Hepatocyte (in vitro differentiated cells): ENCODE measurements around the gene C2CD4D. TPM values are rescaled to one million over a fixed set of nuclear protein-coding genes. Genes with fewer than 3 reads are reported as not detected.

Source experiments
- DNase-seq: peaks from one replicate; pipeline ENCODE4 v3.0.0-alpha.2; 2016; ENCODE audit warnings: low spot score
- H2AFZ ChIP-seq: fragments of 200-600 bp; sonication (generic); 2 replicates; pipeline ENCODE4 v1.6.0; 2016; ENCODE audit warnings: antibody characterized with exemption, mild to moderate bottlenecking
- H3K27ac ChIP-seq: fragments of 200-600 bp; sonication (generic); 2 replicates; pipeline ENCODE4 v1.5.1; 2016; ENCODE audit warnings: mild to moderate bottlenecking
- H3K27me3 ChIP-seq: fragments of 200-600 bp; sonication (generic); 2 replicates; pipeline ENCODE4 v1.6.1; 2016
- H3K36me3 ChIP-seq: fragments of 200-600 bp; sonication (generic); replicated peaks from 2 replicates; pipeline ENCODE4 v1.5.1; 2016; ENCODE audit warnings: low read depth; ENCODE audit not compliant: insufficient read depth
- H3K4me1 ChIP-seq: fragments of 200-600 bp; sonication (generic); 2 replicates; pipeline ENCODE4 v1.5.1; 2016; ENCODE audit warnings: mild to moderate bottlenecking, moderate library complexity; ENCODE audit not compliant: insufficient read depth
- H3K4me2 ChIP-seq: fragments of 200-600 bp; sonication (generic); 2 replicates; pipeline ENCODE4 v1.6.0; 2016
- H3K4me3 ChIP-seq: fragments of 200-600 bp; sonication (generic); 2 replicates; pipeline ENCODE4 v1.5.1; 2016; ENCODE audit warnings: mild to moderate bottlenecking
- H3K79me2 ChIP-seq: fragments of 200-600 bp; sonication (generic); 2 replicates; pipeline ENCODE4 v1.6.0; 2017; ENCODE audit warnings: mild to moderate bottlenecking
- H3K9me2 ChIP-seq: fragments of 200-600 bp; sonication (generic); replicated peaks from 2 replicates; pipeline ENCODE4 v1.6.0; 2017; ENCODE audit warnings: mild to moderate bottlenecking; ENCODE audit not compliant: insufficient read depth
- H3K9me3 ChIP-seq: fragments of 200-600 bp; sonication (generic); 2 replicates; pipeline ENCODE4 v1.5.1; 2016; ENCODE audit warnings: low read depth, mild to moderate bottlenecking
- H4K20me1 ChIP-seq: fragments of 200-600 bp; sonication (generic); 2 replicates; pipeline ENCODE4 v1.6.0; 2016; ENCODE audit warnings: mild to moderate bottlenecking; ENCODE audit not compliant: insufficient read depth, poor library complexity, severe bottlenecking
- EZH2 ChIP-seq: fragments of 200-600 bp; sonication (generic); IDR thresholded peaks from 2 replicates; pipeline ENCODE4 v1.6.1; 2016; ENCODE audit warnings: antibody characterized with exemption, mild to moderate bottlenecking, borderline replicate concordance
- EZH2phosphoT487 ChIP-seq: fragments of 200-600 bp; sonication (generic); IDR thresholded peaks from one replicate; pipeline ENCODE4 v1.6.1; 2018; ENCODE audit warnings: antibody characterized with exemption, mild to moderate bottlenecking, low read depth, moderate library complexity; ENCODE audit not compliant: unreplicated experiment, severe bottlenecking
- WGBS: methylation state at CpG from one replicate; pipeline ENCODE4 v1.1.6; 2016; ENCODE audit warnings: low lambda C conversion rate; ENCODE audit errors: missing lambda C conversion rate; 5-methylcytosine and 5-hydroxymethylcytosine counted together
- polyA plus RNA-seq: library from polyadenylated mRNA; unstranded; fragments of >200 nt; fragmentation: Nextera tagmentation; extraction: Ambion mirVana; gene quantifications from 2 replicates; pipeline ENCODE4 v1.2.1, GENCODE V29; 2016
- total RNA-seq: library from RNA; depleted of rRNA; stranded (reverse); fragments of >200 nt; gene quantifications from 2 replicates; pipeline ENCODE4 v1.2.3, GENCODE V29; 2014
- TF ChIP-seq, protein P1 (sequence below): fragments of 200-600 bp; sonication (generic); IDR thresholded peaks from 2 replicates; pipeline ENCODE4 v1.5.1; 2016; ENCODE audit warnings: antibody characterized with exemption, mild to moderate bottlenecking; ENCODE audit not compliant: poor library complexity

Gene C2CD4D
- total and polyA plus RNA-seq, 2 experiments from 2014 or later, result 1.1 TPM; not detected in 1

DNA sequence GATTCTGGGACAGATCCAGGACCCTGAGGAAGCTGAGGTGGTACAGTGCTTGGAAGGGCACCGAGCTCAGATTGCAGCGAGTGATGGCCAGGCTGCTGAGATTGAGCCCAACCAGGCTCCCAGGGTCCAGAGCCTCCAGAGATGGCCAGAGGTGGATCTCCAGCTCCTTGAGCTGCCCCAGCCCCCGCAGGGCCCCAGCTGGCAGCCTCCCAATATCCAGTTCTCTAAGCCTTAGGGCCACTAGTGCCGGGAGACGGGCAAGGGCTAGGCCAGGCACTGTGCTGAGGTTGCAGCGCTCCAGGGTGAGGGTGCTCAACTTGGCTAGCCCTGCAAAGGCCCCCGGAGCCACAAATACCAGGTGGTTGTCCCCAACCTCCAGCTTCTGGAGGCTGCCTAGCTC lies 37.8 kb downstream of the C2CD4D start:
- TF ChIP-seq EZH2phosphoT487, result no peak
- TF ChIP-seq, protein P1, sequence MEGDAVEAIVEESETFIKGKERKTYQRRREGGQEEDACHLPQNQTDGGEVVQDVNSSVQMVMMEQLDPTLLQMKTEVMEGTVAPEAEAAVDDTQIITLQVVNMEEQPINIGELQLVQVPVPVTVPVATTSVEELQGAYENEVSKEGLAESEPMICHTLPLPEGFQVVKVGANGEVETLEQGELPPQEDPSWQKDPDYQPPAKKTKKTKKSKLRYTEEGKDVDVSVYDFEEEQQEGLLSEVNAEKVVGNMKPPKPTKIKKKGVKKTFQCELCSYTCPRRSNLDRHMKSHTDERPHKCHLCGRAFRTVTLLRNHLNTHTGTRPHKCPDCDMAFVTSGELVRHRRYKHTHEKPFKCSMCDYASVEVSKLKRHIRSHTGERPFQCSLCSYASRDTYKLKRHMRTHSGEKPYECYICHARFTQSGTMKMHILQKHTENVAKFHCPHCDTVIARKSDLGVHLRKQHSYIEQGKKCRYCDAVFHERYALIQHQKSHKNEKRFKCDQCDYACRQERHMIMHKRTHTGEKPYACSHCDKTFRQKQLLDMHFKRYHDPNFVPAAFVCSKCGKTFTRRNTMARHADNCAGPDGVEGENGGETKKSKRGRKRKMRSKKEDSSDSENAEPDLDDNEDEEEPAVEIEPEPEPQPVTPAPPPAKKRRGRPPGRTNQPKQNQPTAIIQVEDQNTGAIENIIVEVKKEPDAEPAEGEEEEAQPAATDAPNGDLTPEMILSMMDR, result no peak
- TF ChIP-seq EZH2, result no peak
- no peaks in the 10 kb centered on the region for H4K20me1 ChIP-seq
- no peak overlapping the region for H2AFZ ChIP-seq

DNA sequence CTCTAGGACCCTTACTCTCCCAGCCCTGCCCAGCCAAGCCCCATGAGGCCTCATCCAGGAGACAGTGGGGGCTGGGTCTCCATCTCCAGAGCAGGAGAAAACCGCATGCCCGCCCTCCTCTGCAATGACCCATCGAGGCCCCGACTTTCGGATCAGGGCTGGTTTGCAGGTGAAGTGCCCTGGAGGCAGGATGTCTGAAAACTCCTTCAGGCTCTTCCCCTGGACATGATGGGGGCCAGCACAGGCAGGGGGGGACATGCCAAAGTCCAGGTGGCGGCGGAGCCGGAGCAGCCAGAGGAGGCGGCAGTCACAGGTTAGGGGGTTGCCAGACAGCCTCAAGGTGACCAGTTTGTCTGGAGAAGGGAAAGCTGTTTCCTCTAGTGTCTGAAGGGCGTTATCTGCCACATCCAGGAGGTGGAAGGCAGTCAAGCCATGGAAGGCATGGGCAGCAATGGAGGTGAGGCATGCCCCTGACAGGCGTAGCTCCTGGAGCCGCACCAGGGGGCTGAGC lies 38.3 kb downstream of the C2CD4D start:
- Histone ChIP-seq H4K20me1 (no peaks in the 10 kb centered on the region), H3K27me3 (peaks cover 22% of the 10 kb centered on the region), H3K36me3 (no peaks in the 10 kb centered on the region), H3K4me3 (no peak overlapping the region), H3K27ac (no peak overlapping the region), H3K4me1 (no peaks in the 10 kb centered on the region), H2AFZ (no peak overlapping the region), H3K4me2 (no peak overlapping the region), H3K9me3 (no peaks in the 10 kb centered on the region), H3K9me2 (no peaks in the 10 kb centered on the region), H3K79me2 (no peaks in the 10 kb centered on the region)
- TF ChIP-seq EZH2 (no peak), EZH2phosphoT487 (no peak)
- TF ChIP-seq, protein P1, result no peak
- WGBS, result 93% methylated on average over 12 of the region's 12 CpGs
- DNase-seq, result no peak

More for the DNA sequence above, 37.8 kb downstream of the C2CD4D start:
- WGBS, result 87% methylated on average over 5 of the region's 7 CpGs
- H3K36me3 ChIP-seq, result no peaks in the 10 kb centered on the region
- H3K27me3 ChIP-seq, result peaks cover 22% of the 10 kb centered on the region
- no peaks in the 10 kb centered on the region for H3K79me2 ChIP-seq
- H3K27ac ChIP-seq, result no peak overlapping the region
- no peak for DNase-seq
- H3K9me3 ChIP-seq, result no peaks in the 10 kb centered on the region
- H3K4me3 ChIP-seq, result no peak overlapping the region
- no peak overlapping the region for H3K4me2 ChIP-seq
- H3K4me1 ChIP-seq, result no peaks in the 10 kb centered on the region
- H3K9me2 ChIP-seq, result no peaks in the 10 kb centered on the region

DNA sequence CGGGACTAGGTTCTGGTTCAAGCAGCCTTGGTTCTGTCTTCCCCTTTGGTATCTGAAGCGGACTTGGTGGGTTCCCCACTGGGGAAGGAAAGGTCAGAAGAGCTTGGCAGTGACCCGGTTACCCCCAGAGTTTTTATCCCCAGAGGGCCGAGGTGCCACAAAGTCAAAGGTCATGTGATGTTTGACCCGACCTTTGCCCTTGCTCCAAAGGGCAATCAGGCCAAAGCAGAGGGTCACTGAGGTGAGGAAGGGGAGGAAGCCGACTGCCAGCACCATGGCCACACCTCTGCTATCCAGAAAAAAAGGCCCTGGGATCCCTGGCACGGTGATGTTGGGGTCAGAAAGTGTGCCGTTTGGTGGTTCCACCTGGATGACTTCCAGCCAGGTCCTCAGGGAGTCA lies 38.8 kb downstream of the C2CD4D start:
- Histone ChIP-seq H3K4me3 (no peak overlapping the region), H3K4me2 (no peak overlapping the region), H3K9me3 (no peaks in the 10 kb centered on the region), H3K27ac (no peak overlapping the region), H3K36me3 (no peaks in the 10 kb centered on the region), H2AFZ (no peak overlapping the region), H3K9me2 (no peaks in the 10 kb centered on the region), H3K4me1 (no peaks in the 10 kb centered on the region), H3K27me3 (peaks cover 22% of the 10 kb centered on the region), H3K79me2 (no peaks in the 10 kb centered on the region), H4K20me1 (no peaks in the 10 kb centered on the region)
- TF ChIP-seq EZH2, result no peak
- TF ChIP-seq, protein P1, result no peak
- TF ChIP-seq EZH2phosphoT487, result no peak
- no peak for DNase-seq
- WGBS, result 84% methylated on average over 8 of the region's 8 CpGs
